Hepatic stellate cell (primary cell): ENCODE measurements around the gene UMAD1.

Source experiments
- DNase-seq: peaks from one replicate; pipeline ENCODE4 v3.0.0; 2011; ENCODE audit warnings: low spot score

UMAD1 gene

GRCh38 chr7:7640221-7641128 is at the start of gene UMAD1:
Gene UMAD1 (plus strand): TSS chr7:7640752. CDS start chr7:7673372, 32,620 bp downstream.
- DNase-seq, result peak; percentile 94

- DNase-seq, result peak; percentile 11
Measured at GRCh38 chr7:7595451-7595850, 45.1 kb upstream of the UMAD1 start.

- no peak for DNase-seq
Measured at GRCh38 chr7:7596176-7596575, 44.4 kb upstream of the UMAD1 start.

DNA sequence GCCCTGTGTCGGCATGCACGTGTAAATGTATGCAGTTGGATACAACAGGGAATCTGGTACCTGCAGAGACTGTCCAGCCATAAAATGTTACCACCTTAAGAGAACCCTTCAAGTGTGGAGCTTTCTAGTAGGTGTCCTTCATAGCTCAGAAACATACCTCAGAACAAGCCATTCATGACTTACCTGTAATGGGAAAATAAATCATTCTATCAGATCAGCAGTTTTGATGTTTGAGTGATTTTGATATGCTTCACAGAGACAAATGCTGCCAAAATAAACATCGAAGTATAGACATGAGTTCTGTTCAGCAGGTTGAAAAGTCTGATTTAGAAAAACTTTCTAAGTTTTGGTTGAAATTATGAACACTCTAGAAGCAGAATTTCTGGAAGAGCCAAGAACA is 33.5 kb upstream of the UMAD1 start:
- DNase-seq, result no peak

DNA sequence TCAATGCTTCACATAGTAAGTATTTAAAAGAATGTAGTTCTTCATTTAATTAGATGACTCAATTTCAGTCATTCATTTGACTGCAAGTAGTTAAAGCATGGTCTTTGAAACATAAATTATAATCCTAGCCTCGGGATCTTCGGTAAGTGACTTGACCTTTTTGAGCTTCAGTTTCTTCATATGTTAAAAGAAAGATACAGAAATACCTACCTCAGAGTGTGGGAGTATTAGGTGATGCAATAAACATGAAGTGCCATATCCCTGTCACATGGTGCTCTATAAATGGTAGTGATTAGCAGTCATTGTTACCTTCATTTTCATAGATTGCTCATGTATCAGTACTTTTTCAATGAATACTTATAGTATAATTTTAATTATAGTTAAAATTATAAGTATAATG is 31.2 kb upstream of the UMAD1 start:
- no peak for DNase-seq

DNA sequence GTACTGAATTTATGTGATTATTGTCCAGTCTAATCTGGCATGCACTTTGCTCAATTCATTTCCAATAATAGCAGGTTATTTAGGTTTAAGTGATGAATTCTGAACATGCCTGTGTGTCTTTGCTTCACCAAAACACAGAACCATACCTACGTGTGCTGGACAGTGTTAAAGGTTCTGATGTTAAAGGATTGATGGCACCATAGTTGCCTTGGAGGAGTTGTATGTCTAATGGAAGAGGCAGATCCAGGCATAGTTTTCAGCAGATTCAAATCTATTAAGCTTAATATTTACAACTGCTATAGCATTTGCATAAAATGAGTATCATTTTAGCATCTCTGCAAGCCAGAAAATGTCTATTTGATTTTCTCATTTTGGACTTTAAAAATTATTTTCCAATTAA is 28.0 kb upstream of the UMAD1 start:
- DNase-seq, result no peak

DNA sequence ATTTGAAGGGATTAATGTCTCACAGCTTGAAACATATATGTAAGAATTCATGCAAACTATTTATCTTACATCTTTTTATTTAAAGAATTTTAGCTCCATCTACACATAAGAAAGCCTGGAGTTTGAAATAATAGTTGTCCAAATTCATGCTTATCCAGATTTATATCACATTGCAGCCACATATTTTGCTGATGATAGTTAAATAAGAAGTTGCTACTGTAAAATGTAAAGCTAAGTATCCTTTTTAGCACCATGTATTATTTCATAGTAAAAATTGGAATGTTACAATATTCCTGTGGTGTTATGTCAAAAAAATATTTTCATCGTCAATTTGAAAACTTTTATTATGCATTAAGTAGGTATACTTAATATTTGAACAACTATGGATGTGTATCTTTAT is 27.3 kb upstream of the UMAD1 start:
- DNase-seq, result no peak

- no peak for DNase-seq
Measured at GRCh38 chr7:7614018-7614741, 26.4 kb upstream of the UMAD1 start.

GRCh38 chr7:7617550-7617949 is 23.0 kb upstream of the UMAD1 start:
- no peak for DNase-seq

DNA sequence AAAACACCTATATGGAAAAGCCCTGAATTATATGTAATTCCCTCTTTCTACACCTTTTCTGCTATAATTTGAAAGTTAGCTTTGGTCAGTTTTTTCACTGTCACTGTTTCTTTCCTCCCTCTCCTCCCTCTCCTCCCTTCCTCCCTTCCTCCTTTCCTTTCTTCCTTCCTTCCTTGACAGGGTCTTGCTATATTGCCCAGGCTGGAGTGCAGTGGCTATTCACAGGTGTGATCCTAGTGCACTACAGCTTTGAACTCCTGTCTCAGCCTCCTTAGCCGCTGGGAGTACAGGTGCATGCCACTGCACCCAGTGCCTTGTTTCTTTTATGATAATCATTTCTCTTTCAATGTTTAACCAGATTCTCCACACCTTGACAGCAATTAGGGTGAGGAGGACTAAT is 22.1 kb upstream of the UMAD1 start:
- DNase-seq, result no peak

GRCh38 chr7:7620236-7620635 is 20.3 kb upstream of the UMAD1 start:
- DNase-seq, result no peak

GRCh38 chr7:7620644-7621210 is 19.8 kb upstream of the UMAD1 start:
- no peak for DNase-seq

DNA sequence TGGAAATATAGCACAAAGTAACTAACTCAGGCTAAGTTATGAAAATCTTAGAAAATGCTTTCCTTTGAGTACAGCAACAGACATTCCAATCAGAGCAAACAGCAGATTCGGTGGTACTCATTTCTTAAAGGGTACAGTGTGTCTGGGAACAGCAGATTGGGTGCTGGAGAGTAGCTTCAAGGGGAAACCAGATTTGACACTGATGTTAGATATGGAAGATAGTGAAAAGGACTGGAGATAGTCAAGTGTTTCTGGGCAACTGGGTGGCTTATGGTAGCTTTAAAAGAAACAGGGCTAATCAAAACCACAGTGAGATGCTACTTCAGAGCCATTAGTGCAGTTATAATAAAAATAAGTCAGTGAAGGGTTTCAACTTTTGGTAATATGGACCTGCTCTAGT is 12.1 kb upstream of the UMAD1 start:
- no peak for DNase-seq

DNA sequence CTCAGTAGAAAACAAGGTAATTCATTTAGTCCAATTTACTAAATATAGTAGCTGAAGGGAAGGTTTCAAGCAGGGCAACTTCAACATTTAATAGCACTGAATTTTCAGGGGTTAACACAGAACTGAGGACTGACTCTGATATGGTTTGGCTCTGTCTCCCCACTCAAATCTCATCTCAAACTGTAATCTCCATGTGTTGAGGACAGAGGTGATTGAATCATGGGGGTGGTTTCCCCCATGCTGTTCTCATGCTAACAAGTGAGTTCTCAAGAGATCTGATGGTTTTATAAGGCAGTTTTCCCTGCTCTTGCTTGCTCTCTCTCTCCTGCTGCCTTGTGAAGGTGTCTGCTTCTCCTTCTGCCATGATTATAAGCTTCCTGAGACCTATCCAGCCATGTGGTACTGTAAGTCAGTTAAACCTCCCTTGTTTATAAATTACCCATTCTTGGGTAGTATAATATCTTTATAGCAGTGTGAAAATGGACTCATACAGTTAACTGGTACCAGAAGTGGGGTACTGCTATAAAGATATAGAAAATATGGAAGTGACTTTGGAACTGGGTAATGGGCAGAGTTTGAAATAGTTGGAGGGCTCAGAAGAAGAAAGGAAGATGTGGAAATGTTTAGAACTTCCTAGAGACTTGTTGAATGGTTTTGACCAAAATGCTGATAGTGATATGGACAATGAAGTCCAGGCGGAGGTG is 9.8 kb upstream of the UMAD1 start:
- no peak for DNase-seq

GRCh38 chr7:7639421-7639820 is 1.1 kb upstream of the UMAD1 start:
- DNase-seq, result no peak

GRCh38 chr7:7639847-7640220 is 718 bp upstream of the UMAD1 start:
- DNase-seq, result no peak

DNA sequence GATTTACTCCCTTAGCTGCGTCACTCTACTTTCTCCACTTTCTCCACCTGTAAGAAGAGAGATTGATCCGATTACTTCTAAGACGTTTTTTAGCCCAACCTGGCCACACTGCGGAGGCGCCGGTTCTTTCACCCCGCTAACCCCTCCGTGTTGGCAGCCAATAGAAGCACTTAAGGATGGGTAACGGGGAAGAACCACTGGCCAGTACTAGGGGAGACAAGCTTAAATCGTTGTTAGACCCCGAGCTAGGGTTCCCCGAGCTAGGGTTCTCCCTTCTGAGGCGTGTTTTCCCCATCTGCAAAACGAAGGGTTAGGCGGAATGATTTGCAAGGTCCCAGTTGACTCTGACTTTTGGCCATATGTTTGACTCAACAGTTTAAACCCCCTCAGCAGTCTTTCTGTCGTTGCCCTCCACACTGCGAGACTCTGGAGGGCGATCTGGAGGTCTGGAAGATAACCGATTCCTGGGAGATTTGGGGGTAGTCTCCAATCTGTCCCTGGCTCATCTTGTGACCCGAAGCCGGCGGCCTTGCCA is 644 bp downstream of the UMAD1 start:
- DNase-seq, result peak; percentile 28

DNA sequence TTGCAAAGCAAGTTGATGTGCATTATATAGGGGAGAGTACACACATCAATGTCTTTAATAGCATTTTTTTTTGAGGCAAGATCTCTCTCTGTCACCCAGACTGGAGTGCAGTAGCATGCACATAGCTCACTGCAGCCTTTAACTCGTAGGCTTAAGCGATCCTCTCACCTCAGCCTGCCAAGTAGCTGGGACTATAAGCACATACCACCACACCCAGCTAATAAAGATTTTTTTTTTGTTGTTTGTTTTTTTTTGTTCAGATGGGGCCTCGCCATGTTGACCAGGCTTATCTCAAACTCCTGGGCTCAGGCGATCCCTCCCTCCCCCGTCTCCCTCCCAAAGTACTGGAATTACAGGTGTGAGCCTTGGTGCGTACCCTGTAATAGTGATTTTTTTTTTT is 1.5 kb downstream of the UMAD1 start:
- no peak for DNase-seq

DNA sequence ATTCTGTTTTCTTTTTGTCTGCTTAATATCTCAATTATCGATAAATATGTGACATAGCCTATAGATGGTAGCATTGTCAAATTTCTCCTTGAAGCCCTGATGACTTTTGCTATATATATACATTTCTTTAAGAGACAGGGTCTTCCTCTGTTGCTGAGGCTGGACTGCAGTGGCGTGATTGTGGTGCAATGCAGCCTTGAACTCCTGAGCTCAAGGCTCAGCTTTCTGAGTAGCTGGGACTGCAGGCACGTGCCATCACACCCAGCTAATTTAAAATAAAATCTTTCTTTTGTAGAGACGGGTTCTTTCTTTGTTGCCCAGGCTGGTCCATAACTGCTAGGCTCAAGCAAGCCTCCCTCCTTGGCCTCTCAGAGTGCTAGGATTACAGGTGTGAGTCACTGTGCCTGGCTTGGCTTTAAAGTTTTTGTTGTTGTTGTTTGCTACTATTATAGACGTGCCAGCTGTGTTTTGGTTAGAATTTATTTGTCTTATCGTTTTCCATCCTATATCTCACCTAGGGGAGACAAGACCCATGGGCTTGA is 7.0 kb downstream of the UMAD1 start:
- no peak for DNase-seq

GRCh38 chr7:7650682-7651206 is 10.2 kb downstream of the UMAD1 start:
- DNase-seq, result no peak

DNA sequence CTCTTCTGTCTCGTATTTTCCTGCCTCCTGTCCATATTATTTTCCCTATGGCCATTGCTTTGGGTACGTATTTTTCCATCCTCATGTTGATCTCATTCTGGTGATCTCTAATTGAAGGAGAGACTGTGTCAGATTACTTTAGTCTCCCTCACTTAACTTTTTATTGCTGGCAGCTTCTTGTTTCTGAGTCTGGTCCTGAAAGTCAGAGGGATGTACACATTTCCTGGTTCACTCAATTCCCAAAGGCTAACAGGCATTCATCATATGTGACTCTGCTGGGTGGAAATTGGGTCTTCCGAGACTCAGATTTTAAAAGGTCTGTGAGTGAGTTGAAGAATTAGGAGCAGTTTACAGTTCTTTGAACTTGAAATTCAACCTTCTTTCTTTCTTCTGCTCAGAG is 10.9 kb downstream of the UMAD1 start:
- DNase-seq, result no peak
